ENCODE data around the gene UBE2Q1.

UBE2Q1 gene

GRCh38 chr1:154500533-154500932 lies 57.9 kb downstream of the UBE2Q1 start:
- H3K4me3 ChIP-seq (replicated peaks; ENCODE audit: low read depth, low read length) = no peak overlapping the region
- no peak for TF ChIP-seq CTCF (IDR thresholded peaks at IDR 0.05; ENCODE audit: low read length, missing control alignments)
- DNase-seq (ENCODE audit: low read depth) = no peak

- no peak overlapping the region for H3K4me3 ChIP-seq (replicated peaks; ENCODE audit: low read depth, low read length)
- no peak for DNase-seq (ENCODE audit: low read depth)
- TF ChIP-seq CTCF (IDR thresholded peaks at IDR 0.05; ENCODE audit: low read length, missing control alignments) = no peak
Measured at GRCh38 chr1:154499446-154499845, 59.0 kb downstream of the UBE2Q1 start.

Data from fibroblast of pulmonary artery (primary cell).